Kidney (tissue), 14 donors: ENCODE results near the gene DPH2. TPM values are rescaled to one million over a fixed set of nuclear protein-coding genes. Genes with fewer than 3 reads are reported as not detected.

Experiments used
- DNase-seq, 5 donors: peaks; one replicate each; pipeline ENCODE4 v3.0.0-alpha.2; 2013 to 2020
- FAIRE-seq: peaks from 2 replicates; lab custom pipeline; 2012; peaks lifted over from hg19 to GRCh38; lab: Jason Lieb, UNC
- H3K27ac ChIP-seq, 2 donors: one replicate each; pipeline ENCODE4 v1.7.0; 2013; ENCODE audit warnings: low read depth in 2 of 2, low read length in 2 of 2, inconsistent platforms in 1 of 2
- H3K27me3 ChIP-seq: one replicate; pipeline ENCODE4 v1.7.1; 2013; ENCODE audit warnings: low read length, inconsistent platforms; ENCODE audit not compliant: control insufficient read depth, insufficient read depth
- H3K36me3 ChIP-seq, 3 donors: one replicate each; pipeline versions ENCODE4 v1.7.0 to v1.7.1; 2013; ENCODE audit warnings: low read length in 3 of 3, control low read depth in 1 of 3, inconsistent platforms in 1 of 3; ENCODE audit not compliant: insufficient read depth in 3 of 3, control insufficient read depth in 2 of 3
- H3K4me1 ChIP-seq, 3 donors: one replicate each; pipeline versions ENCODE4 v1.7.0 to v1.7.1; 2013; ENCODE audit warnings: low read length in 3 of 3, inconsistent platforms in 1 of 3, low read depth in 1 of 3; ENCODE audit not compliant: control insufficient read depth in 2 of 3, insufficient read depth in 2 of 3
- H3K4me3 ChIP-seq, 3 donors: one replicate each; pipeline versions ENCODE4 v1.7.0 to v1.8.1; 2013; ENCODE audit warnings: low read length in 3 of 3, control low read depth in 1 of 3, inconsistent platforms in 1 of 3
- H3K9ac ChIP-seq, 3 donors: one replicate each; pipeline versions ENCODE4 v1.7.0 to v1.7.1; 2013; ENCODE audit warnings: low read length in 3 of 3, control low read depth in 1 of 3, inconsistent platforms in 1 of 3
- H3K9me3 ChIP-seq, 3 donors: one replicate each; pipeline versions ENCODE4 v1.7.0 to v1.7.1; 2013; ENCODE audit warnings: low read length in 3 of 3, control low read depth in 1 of 3, inconsistent platforms in 1 of 3; ENCODE audit not compliant: control insufficient read depth in 2 of 3, insufficient read depth in 1 of 3
- CTCF ChIP-seq: IDR thresholded peaks from 3 replicates; pipeline ENCODE4 v1.5.1; 2012; ENCODE audit warnings: mild to moderate bottlenecking, moderate library complexity, borderline replicate concordance; ENCODE audit not compliant: insufficient read depth; ENCODE audit errors: extremely low read depth
- intact Hi-C: fragments of 100-400 bp; cut with DNase I; formaldehyde crosslinking; loops from one replicate; pipeline ENCODE4 v1.11.1; 2022
- polyA plus RNA-seq: library from polyadenylated mRNA; stranded (reverse); fragments of 350-450 nt; fragmentation: Illumina TruSeq; extraction: RNeasy Lipid Tissue Mini Kit (QIAGEN cat#74804); gene quantifications from one replicate; pipeline ENCODE4 v1.2.3, GENCODE V29; 2014; ENCODE audit warnings: low read depth, low replicate concordance; ENCODE audit not compliant: insufficient read depth
- total RNA-seq: library from RNA; stranded (reverse); fragmentation: NEBNext Ultra II Directional; extraction: Animal tissue kit (Norgen Biotek cat#: 25700); gene quantifications from one replicate; pipeline ENCODE4 v1.2.1, GENCODE V29; 2021
- donor health status: control.
- donor health status: control.
- donor health status: control.
- donor health status: control.
- donor health status: control.
- donor health status: DM: yes; HTN: yes; CAD: no.
- donor health status: Normal renal cell carcinoma (clear cell type).

DPH2 gene
- total and polyA plus RNA-seq, 2 donors from 2014 or later: 15.9 to 24.0 TPM

DNA sequence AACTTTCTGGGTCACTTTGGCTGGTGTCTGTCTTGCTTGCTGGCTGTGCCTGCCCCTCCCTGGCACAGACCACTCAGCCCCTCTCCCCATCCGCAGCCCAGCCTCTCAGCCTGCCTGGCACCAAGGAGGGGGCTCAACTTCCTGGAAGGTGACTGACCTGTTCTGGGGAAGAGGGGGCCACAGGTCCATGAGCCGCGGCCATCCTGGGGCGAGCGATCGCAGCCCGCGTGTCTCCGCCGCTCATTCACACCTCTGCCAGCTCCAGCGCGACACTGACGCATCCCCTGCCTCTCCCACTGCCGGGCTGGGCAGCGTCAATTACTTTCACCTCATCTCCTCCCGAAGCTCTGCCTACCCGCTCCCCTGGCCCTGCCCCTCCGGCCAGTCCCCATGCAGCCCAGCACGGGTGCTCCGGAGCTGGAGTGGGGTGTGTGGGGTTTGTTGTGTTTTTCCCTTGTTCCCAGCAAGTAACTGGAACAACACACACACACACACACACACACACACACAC lies 47.1 kb downstream of the DPH2 start:
- no peak overlapping the region for H3K4me3 ChIP-seq
- intact Hi-C loops: no loop called here
- H3K4me1 ChIP-seq: no peaks in the 10 kb centered on the region
- no peak for TF ChIP-seq CTCF
- no peak overlapping the region for H3K27ac ChIP-seq
- no peaks in the 10 kb centered on the region for H3K36me3 ChIP-seq
- no peak for DNase-seq
- no peaks in the 10 kb centered on the region for H3K27me3 ChIP-seq
- FAIRE-seq: no peak
- H3K9ac ChIP-seq: no peak overlapping the region
- H3K9me3 ChIP-seq: no peaks in the 10 kb centered on the region

DNA sequence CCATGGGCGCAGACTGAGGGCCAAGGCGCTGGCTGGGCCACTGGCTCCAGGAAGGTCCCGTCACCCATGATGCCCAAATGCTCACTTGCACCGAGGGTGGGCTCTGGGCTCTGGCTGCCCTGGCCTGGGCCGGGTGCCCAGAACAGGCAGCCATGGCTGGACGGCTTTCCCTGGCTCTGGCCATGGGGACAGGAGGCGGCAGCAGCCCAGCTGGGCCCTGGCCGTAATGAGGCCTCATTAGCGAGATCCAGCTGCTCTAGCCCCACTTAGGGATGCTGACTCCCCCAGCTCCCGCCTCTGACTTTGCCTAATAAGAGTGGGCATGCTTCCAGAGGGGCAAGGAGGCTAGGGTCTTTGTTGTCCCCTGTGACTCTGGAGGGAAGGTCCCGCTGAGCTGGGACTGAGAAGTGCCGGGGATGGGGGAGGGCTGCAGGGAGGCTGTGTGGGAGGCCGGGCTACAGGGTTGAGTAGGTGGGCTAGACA lies 49.7 kb downstream of the DPH2 start:
- no peaks in the 10 kb centered on the region for H3K36me3 ChIP-seq
- peak in 1 of 5 donors; percentile 36 for DNase-seq
- no peak overlapping the region for H3K4me3 ChIP-seq
- no peaks in the 10 kb centered on the region for H3K27me3 ChIP-seq
- no peaks in the 10 kb centered on the region for H3K9me3 ChIP-seq
- FAIRE-seq: no peak
- no peaks in the 10 kb centered on the region for H3K4me1 ChIP-seq
- H3K9ac ChIP-seq: no peak overlapping the region
- intact Hi-C loops: no loop called here
- H3K27ac ChIP-seq: no peak overlapping the region
- TF ChIP-seq CTCF: no peak

- intact Hi-C loops: no loop called here
- no peaks in the 10 kb centered on the region for H3K36me3 ChIP-seq
- no peaks in the 10 kb centered on the region for H3K9me3 ChIP-seq
- no peak overlapping the region for H3K4me3 ChIP-seq
- no peak overlapping the region for H3K27ac ChIP-seq
- DNase-seq: no peak
- FAIRE-seq: no peak
- no peaks in the 10 kb centered on the region for H3K27me3 ChIP-seq
- H3K9ac ChIP-seq: no peak overlapping the region
- H3K4me1 ChIP-seq: no peaks in the 10 kb centered on the region
- no peak for TF ChIP-seq CTCF
These were observed 50.7 kb downstream of the DPH2 start for GRCh38 chr1:44020464-44020863.

- Histone ChIP-seq H3K36me3 (no peaks in the 10 kb centered on the region), H3K4me3 (no peak overlapping the region), H3K9me3 (no peaks in the 10 kb centered on the region), H3K4me1 (no peaks in the 10 kb centered on the region), H3K27me3 (no peaks in the 10 kb centered on the region), H3K27ac (no peak overlapping the region), H3K9ac (no peak overlapping the region)
- TF ChIP-seq CTCF: no peak
- DNase-seq (no peak), FAIRE-seq (no peak)
- intact Hi-C loops: no loop called here
These were observed 51.3 kb downstream of the DPH2 start for GRCh38 chr1:44021156-44021555.
